ACHN (cell line): ENCODE data around the gene SLC41A1.

Experiments used
- DNase-seq: peaks from one replicate; pipeline ENCODE4 v3.0.0-alpha.2; 2015
- in situ Hi-C: cut with HindIII; loops from 2 replicates; pipeline ENCODE4 v1.10.0; 2017; ENCODE audit warnings: low sequenced_read_pairs, low pct_ligation_motif_present, low pct_unique_long_range_greater_than_20kb

SLC41A1 gene

GRCh38 chr1:205770618-205771017 lies 42.4 kb downstream of the SLC41A1 start:
- DNase-seq, result no peak
- in situ Hi-C loops, result no loop called here

DNA sequence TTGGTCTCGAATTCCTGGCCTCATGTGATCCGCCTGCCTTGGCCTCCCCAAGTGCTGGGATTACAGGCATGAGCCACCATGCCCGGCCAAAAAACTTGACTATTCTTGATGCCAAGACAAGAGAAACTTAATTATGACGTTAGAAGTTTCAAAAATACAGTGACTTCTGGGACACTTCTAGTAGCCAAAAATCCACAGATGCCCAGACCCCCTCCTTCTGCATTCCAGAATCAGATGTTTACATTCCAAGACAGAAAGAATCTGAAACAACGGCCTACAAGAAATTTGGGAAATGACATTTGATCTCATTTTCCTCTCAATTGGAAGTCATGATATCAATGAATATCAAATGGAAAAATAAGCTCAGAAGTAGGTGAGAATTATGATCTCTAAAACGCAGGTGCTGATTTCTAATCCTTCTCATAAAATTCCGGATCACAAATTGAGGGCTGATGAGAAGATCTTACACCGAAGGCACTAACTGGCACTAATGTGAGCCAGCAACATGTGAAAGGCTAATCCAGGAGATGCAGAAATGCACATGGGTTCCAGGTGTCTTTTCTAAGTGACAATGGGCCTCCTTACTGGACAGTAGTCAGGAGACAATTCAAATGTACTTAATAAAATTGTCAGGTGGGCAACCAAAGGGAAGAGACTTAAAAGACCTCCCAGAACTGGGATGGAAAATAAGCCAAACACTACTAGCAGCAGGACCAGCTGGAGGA lies 43.2 kb downstream of the SLC41A1 start:
- in situ Hi-C loops, result no loop called here
- DNase-seq, result no peak

GRCh38 chr1:205767248-205767647 lies 45.8 kb downstream of the SLC41A1 start:
- in situ Hi-C loops, result no loop called here
- no peak for DNase-seq

DNA sequence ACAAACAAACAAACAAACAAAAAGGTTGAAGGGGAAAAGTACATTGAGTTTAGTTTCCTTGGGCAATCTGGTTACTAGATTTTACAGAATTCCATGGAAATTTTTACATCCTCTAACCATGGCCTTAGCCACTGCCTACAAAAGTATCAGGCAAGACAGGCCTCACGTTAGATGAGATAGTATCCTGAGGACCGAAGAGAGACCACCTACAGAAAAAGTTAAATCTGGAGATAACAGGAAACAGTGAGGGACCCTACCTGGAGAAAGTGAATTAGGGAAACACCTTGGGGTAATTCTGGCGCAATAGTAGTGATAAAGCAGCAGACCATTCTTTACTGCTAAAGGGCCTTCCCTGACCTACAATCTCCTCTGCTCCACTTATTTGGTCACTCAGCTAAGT lies 46.4 kb downstream of the SLC41A1 start:
- no peak for DNase-seq
- in situ Hi-C loops, result no loop called here

GRCh38 chr1:205766038-205766437 lies 47.0 kb downstream of the SLC41A1 start:
- in situ Hi-C loops, result no loop called here
- peak; percentile 48 for DNase-seq

GRCh38 chr1:205764578-205764977 lies 48.4 kb downstream of the SLC41A1 start:
- no peak for DNase-seq
- in situ Hi-C loops, result no loop called here

GRCh38 chr1:205763980-205764379 lies 49.0 kb downstream of the SLC41A1 start:
- no peak for DNase-seq
- in situ Hi-C loops, result no loop called here

DNA sequence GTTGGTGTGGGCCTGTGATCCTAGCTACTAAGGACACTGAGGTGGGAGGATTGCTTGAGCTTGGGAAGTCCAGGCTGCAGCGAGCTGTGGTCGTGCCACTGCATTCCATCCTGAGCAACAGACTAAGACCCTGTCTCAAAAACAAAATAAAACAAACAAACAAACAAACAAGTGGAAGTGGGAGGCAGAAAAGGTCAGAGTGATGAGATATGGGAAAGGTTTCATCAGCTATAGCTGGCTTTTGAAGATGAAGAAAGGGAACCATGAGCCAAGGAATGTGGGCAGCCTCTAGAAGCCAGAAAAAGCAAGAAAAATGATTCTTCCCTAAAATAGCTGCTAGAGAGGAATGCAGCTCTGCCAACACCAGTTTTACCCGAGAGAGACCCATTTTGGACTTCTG lies 52.4 kb downstream of the SLC41A1 start:
- in situ Hi-C loops, result no loop called here
- DNase-seq, result no peak

- in situ Hi-C loops, result no loop called here
- DNase-seq, result no peak
Observed at GRCh38 chr1:205756552-205756951, 56.4 kb downstream of the SLC41A1 start.

GRCh38 chr1:205754857-205755256 lies 58.1 kb downstream of the SLC41A1 start:
- DNase-seq, result no peak
- in situ Hi-C loops, result no loop called here

- in situ Hi-C loops, result no loop called here
- DNase-seq, result no peak
Observed at GRCh38 chr1:205751036-205751651, 61.9 kb downstream of the SLC41A1 start.

DNA sequence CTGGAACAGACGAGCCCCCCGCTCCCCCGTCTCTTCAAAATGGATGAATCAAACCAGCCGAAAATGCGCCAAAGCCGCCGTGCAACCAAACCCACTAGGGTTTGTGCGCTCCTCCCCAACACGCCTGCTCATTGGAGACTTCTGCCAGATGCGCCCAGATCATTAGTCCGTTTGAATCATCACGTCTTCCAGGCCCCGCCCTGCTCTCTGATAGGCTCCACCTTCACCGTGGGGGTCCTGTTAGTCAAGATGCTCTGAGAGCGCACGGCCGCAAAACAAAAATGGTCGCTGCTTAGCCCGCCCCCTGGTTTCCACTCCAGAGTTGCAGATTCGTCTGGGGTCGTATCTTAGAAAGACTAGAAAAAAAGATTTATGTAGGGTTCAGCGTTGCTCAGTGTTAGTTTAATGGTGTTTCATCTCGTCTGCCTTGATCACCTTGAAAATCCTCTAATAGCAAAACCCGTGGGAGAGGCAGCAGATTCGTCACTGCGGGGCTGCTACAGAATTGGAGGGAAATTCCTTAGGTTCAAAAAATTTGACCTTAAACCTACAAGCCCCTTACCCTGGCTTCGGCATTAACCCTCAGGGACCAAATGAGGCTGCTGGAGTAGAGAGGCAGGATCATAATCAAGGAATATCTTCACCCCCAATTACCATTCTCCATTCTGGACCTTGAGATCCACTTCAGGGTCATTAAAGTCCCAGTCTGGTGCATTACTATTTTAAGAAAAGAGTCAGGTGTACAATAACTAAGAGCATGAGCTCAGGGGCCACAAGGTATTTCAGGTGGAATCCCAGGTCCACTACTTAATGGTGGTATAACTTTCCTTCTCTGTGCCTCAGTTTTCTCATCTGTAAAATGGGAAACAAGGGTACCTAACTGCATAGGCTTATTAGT lies 62.6 kb downstream of the SLC41A1 start, which contains the start of gene NUCKS1:
NUCKS1 (minus strand) TSS at position 45 of the 898 bp plus-strand sequence. CDS start 209 bp downstream, outside the sequence.
- DNase-seq, result peak; percentile 99

GRCh38 chr1:205749234-205750137 lies 63.5 kb downstream of the SLC41A1 start:
- in situ Hi-C loops, result no loop called here
- DNase-seq, result peak; percentile 98

More for the DNA sequence above, 62.6 kb downstream of the SLC41A1 start, which contains the start of gene NUCKS1:
- in situ Hi-C loops, result no loop called here

DNA sequence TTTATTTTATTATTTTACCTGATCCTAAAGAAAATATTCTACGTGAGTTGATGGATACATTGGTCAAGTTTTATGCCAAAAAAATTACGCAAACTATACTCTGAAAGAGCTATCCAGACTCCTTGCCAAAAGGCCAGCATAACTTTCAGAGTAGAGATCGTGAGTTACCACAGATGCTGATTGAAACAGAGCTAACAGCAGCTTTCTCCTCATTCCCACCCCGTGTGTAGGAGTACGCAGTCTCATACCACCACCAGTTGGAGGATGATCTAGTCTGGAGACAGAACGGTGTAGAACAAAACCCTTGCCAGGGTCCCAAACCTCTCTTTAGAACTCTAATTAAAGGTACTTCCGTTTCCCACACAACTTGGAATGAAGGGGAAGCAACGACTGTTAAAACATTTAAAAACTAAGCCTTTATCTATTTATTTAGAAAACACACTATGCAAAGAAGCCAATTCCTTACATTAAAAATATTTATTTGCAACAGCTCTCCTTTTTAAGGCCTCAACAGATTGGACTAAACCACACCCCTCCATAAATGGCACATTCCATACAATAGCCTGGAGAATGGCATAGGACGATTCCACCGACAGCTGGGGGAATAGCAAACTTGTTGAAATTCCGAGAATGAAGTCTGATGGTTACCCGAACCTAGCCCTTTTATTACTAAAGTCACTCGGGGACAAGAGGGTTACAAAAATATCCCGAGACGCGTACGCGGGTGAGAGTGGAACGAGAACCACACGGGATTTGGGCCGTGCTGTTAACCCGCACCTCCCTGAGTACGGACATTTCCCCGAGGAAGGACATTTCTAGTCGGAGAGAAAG lies 64.4 kb downstream of the SLC41A1 start:
- peak; percentile 34 for DNase-seq
- in situ Hi-C loops, result no loop called here

DNA sequence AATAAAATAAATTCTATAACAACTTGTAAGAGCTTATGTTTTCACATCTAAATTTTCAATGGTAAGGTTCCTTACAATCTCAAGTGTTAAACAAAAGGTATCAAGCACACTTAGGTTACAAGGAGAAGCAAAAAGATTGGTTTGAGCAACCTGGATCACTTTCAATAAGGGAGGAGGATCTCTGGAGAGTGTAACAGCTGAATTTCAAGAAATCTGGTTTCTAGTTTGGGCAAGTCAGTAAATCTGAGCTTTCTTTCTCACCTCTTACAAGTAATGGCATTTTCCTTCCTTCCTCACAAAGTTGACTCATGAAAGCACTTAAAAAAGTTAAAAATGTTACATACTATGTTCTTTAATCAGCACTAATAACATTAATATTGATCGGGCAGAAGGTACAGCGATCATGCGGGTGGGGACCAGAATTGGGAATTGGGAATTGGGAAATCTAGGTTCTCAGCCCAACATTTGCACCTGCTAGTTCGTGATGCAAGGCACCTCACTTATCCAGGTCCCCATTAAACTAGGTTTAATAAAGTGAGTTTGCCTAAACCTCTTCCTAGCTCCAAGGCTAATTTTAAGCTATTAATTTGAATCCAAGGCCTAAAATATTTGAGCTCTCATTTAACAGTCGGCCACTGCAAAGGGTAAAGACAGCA lies 66.1 kb downstream of the SLC41A1 start:
- in situ Hi-C loops, result no loop called here
- DNase-seq, result no peak

DNA sequence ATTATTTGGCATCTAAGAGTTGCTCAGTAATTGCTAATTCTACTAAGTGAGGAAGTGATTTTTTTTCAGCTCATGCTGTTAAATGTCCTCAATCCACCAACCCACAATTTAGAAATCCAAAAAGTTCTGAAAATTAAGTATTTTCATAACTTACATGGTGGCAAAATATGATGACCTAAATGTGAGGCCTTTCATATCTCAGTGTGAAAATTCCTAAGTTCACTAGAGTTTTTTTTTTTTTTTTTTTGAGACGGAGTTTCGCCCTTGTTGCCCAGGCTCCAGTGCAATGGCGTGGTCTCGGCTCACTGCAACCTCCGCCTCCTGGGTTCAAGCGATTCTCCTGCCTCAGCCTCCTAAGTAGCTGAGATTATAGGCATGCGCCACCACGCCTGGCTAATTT lies 68.6 kb downstream of the SLC41A1 start:
- in situ Hi-C loops, result no loop called here

DNA sequence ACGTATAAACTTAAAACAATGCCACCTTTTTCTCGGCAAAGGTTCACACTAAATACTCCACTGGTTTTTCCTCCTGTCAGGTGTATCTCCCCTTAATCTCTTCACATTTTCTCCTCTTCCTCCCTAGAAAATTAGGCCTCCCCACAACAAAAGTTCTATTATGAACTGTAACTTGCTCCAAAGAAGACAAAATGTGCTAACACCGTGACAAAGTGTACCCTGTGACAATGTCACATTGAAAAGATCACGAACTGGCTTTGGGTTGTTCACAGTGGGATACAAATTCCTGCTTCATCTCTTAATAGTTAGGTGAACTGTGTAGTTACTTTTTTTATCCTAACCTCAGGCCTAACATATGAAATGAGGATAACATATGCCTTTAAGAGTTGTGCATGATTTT lies 69.0 kb downstream of the SLC41A1 start:
- DNase-seq, result no peak
- in situ Hi-C loops, result no loop called here

More for the DNA sequence above, 68.6 kb downstream of the SLC41A1 start:
- DNase-seq, result no peak
